NCI-H1694 treated with DMSO at 0.1 percent for 48 hours (cell line): ENCODE measurements around the gene SIPA1L3.

Experiments
- DNase-seq: peaks from one replicate; lab custom pipeline; 2025; lab: John Stamatoyannopoulos, UW

SIPA1L3 gene

GRCh38 chr19:38162094-38162493 is 255.1 kb downstream of the SIPA1L3 start:
- no peak for DNase-seq

GRCh38 chr19:38162632-38163031 is 255.6 kb downstream of the SIPA1L3 start:
- DNase-seq, result no peak

GRCh38 chr19:38163419-38164290 is 256.6 kb downstream of the SIPA1L3 start:
- DNase-seq, result no peak

- no peak for DNase-seq
These were observed 257.5 kb downstream of the SIPA1L3 start for GRCh38 chr19:38164526-38164925.

GRCh38 chr19:38165335-38165734 is 258.3 kb downstream of the SIPA1L3 start:
- DNase-seq, result no peak

- no peak for DNase-seq
These were observed 261.6 kb downstream of the SIPA1L3 start for GRCh38 chr19:38168637-38169036.

- no peak for DNase-seq
These were observed 263.3 kb downstream of the SIPA1L3 start for GRCh38 chr19:38170334-38170733.

DNA sequence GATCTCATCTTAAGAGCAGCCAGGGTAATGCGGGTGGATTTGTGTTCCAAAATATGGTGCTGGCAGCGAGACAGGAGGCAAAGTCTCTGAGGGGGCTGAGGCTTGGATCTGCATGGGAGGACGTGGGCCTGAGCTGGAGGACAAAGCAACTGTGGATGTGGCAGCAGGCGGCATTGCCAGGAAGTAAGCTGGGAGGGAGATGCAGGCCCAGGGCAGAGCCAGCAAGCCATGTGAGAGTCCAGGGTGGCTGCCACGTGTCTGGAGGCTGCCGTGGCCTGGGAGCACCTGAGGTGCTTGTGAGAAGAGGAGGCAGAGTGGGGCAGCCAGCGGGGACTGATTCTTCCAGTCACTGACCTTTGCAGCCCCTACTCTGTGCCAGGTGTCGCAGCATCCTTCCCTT is 265.0 kb downstream of the SIPA1L3 start:
- no peak for DNase-seq

GRCh38 chr19:38173291-38174041 is 266.5 kb downstream of the SIPA1L3 start:
- DNase-seq, result peak; percentile 75

- DNase-seq, result no peak
These were observed 268.4 kb downstream of the SIPA1L3 start for GRCh38 chr19:38175422-38175821.

GRCh38 chr19:38180071-38180470 is 273.1 kb downstream of the SIPA1L3 start:
- no peak for DNase-seq

GRCh38 chr19:38182536-38183210 is 275.7 kb downstream of the SIPA1L3 start:
- no peak for DNase-seq

- no peak for DNase-seq
These were observed 276.4 kb downstream of the SIPA1L3 start for GRCh38 chr19:38183251-38183897.

DNA sequence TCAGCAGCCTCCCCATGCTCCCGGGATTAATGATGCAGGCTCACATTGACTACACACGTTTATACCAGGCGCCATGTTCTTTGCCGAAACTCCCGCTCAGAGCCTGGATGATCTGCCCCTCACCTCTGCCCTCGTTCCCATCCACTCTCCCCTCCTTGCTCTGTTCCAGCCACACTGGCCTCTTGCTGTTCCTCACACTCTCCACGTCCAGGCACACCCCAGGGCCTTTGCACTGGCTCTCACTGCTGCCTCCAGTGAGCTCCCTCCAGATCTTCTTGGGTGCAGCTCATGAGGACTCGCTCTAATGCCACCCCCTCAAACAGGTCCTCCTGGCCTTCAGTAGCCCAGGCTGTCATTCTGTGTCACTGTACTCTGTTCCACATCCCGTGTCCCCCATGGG is 277.8 kb downstream of the SIPA1L3 start:
- DNase-seq, result no peak

DNA sequence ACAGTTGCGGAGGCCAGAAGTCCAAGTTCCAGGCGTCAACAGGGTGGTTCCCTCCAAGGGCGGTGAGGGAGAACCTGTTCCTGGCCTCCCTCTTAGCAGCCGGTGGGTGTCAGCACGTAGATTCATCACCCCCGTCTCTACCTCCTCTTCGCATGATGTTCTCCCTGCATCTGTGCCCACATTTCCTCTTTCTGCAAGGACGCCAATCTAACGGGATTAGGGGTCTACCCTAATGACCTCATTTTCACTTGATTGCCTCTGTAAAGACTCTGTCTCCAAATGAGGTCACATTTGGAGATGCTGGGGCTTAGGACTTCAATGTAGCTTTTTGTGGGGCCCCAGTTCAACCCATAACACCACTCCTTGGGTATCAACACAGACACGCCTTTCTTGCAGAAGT is 278.6 kb downstream of the SIPA1L3 start:
- no peak for DNase-seq

DNA sequence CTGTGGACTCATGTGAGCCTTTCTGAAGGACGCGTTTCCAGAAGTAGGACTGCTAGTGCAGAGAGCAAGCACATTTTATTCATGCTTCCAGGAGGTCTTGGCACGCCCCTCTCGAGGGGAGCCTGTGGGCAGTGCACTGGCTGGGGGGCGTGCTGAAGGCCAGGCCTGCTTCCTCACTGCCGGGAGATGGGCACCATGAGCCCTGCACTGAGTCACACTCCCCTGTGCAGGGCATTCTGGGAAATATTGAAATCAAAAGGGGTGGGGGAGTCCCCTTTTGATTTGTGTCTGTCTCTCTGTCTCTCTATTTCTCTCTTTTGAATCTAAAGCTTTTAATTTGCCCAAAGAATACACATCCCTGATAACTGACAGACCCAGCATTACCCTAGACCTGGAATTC is 283.1 kb downstream of the SIPA1L3 start:
- DNase-seq, result no peak

DNA sequence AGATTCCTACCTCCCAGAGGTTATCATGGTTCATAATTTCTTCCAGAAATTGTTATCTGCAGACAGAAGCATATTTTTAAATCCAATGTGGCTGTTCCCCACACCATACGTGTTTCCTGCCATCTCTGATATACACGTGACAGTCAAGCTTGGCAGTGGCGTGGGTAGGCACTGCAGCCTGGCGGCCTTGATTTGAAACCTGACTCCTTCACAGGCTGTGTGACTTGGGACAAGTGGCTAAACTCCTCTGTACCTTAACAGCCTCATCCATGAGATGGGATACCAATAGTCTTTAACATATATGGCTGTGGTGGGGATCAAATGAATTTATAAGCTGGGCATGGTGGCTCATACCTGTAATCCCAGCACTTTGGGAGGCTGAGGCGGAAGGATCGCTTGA is 283.8 kb downstream of the SIPA1L3 start:
- DNase-seq, result no peak

GRCh38 chr19:38191747-38192146 is 284.7 kb downstream of the SIPA1L3 start:
- DNase-seq, result no peak

- DNase-seq, result no peak
These were observed 286.4 kb downstream of the SIPA1L3 start for GRCh38 chr19:38193445-38193844.

DNA sequence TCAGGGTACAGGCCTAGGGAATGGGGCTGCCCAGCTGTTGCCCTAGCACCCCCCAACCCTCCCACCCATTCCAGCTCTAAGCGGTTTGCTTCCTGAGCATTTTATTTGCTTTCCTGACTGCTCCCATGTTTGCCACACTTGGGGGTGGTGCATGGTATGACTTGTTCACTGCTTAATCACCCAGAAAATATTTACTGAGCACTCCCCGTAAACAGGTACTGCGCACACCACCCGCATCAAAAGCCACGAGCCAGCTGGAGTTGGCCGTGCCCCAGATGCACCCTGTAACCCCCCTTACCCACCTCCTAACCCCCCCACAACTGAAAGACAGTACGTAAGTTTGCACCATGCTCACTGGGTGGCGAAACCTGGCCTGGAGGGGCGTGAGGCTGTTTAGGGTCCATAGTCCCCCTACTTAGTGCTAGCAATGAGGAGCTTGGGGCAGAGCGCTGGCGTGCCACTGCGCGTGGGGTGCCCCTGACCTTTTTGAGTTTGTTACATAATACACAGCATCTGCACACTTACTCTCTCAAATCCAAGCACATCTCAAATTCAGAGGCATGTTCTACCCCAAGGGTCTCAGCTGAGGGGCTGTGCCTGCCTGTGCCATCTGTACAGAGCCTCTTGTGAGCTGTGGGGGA is 287.2 kb downstream of the SIPA1L3 start:
- peak; percentile 29 for DNase-seq

- DNase-seq, result no peak
These were observed 288.2 kb downstream of the SIPA1L3 start for GRCh38 chr19:38195237-38195636.
